ENCODE data around the gene NOXO1. TPM values are rescaled to one million over a fixed set of nuclear protein-coding genes. Genes with fewer than 3 reads are reported as not detected.

NOXO1 gene
- total and polyA plus RNA-seq, 10 of the 15 experiments (the other 5 are each of a cell fraction or from before 2014, with no cell fraction given) = 0.09 to 0.76 (median 0.26) TPM; not detected in 4

GRCh38 chr16:1971796-1972489 lies 9.3 kb downstream of the NOXO1 start, which contains the start of gene TBL3 (continued):
- TF ChIP-seq ZBTB40 (IDR thresholded peaks at IDR 0.05; ENCODE audit: borderline replicate concordance) = peak; percentile 93
- TF ChIP-seq, protein P1, sequence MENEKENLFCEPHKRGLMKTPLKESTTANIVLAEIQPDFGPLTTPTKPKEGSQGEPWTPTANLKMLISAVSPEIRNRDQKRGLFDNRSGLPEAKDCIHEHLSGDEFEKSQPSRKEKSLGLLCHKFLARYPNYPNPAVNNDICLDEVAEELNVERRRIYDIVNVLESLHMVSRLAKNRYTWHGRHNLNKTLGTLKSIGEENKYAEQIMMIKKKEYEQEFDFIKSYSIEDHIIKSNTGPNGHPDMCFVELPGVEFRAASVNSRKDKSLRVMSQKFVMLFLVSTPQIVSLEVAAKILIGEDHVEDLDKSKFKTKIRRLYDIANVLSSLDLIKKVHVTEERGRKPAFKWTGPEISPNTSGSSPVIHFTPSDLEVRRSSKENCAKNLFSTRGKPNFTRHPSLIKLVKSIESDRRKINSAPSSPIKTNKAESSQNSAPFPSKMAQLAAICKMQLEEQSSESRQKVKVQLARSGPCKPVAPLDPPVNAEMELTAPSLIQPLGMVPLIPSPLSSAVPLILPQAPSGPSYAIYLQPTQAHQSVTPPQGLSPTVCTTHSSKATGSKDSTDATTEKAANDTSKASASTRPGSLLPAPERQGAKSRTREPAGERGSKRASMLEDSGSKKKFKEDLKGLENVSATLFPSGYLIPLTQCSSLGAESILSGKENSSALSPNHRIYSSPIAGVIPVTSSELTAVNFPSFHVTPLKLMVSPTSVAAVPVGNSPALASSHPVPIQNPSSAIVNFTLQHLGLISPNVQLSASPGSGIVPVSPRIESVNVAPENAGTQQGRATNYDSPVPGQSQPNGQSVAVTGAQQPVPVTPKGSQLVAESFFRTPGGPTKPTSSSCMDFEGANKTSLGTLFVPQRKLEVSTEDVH (IDR thresholded peaks at IDR 0.05; ENCODE audit: low read depth, partially characterized antibody) = peak; percentile 85
- TF ChIP-seq HDAC6 (IDR thresholded peaks at IDR 0.05; ENCODE audit: unreplicated experiment) = no peak
- TF ChIP-seq GABPA (IDR thresholded peaks at IDR 0.05; ENCODE audit: low read depth) = peak; percentile 95
- peak; percentile 87 for TF ChIP-seq TAF1 (IDR thresholded peaks at IDR 0.05; ENCODE audit: borderline replicate concordance, low read depth, low read length)
- peak in 1 of 2 experiments; percentile 79; a peak in 1 of 4 replicates for TF ChIP-seq ETV6 (conservative IDR thresholded peaks at IDR 0.05 in 1 of 2, IDR thresholded peaks at IDR 0.05 in 1 of 2; ENCODE audit: borderline replicate concordance in 1 of 2, low read depth in 1 of 2)
- no peak for TF ChIP-seq JUNB (IDR thresholded peaks at IDR 0.05)
- no peak for TF ChIP-seq HDGF (IDR thresholded peaks at IDR 0.05)
- no peak; the same call in 1 of the 2 replicates for TF ChIP-seq NRF1 (conservative IDR thresholded peaks at IDR 0.05; ENCODE audit: low read depth, low read length)
- TF ChIP-seq, protein P2, sequence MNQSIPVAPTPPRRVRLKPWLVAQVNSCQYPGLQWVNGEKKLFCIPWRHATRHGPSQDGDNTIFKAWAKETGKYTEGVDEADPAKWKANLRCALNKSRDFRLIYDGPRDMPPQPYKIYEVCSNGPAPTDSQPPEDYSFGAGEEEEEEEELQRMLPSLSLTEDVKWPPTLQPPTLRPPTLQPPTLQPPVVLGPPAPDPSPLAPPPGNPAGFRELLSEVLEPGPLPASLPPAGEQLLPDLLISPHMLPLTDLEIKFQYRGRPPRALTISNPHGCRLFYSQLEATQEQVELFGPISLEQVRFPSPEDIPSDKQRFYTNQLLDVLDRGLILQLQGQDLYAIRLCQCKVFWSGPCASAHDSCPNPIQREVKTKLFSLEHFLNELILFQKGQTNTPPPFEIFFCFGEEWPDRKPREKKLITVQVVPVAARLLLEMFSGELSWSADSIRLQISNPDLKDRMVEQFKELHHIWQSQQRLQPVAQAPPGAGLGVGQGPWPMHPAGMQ (IDR thresholded peaks at IDR 0.05; ENCODE audit: borderline replicate concordance) = no peak
- TF ChIP-seq E2F4 (IDR thresholded peaks at IDR 0.05; ENCODE audit: low read depth, low read length) = no peak
- TF ChIP-seq ATF7 (IDR thresholded peaks at IDR 0.05; ENCODE audit: low read depth) = peak; percentile 32
- TF ChIP-seq ZNF207 (IDR thresholded peaks at IDR 0.05; ENCODE audit: borderline replicate concordance) = peak; percentile 98
- TF ChIP-seq, protein P3, sequence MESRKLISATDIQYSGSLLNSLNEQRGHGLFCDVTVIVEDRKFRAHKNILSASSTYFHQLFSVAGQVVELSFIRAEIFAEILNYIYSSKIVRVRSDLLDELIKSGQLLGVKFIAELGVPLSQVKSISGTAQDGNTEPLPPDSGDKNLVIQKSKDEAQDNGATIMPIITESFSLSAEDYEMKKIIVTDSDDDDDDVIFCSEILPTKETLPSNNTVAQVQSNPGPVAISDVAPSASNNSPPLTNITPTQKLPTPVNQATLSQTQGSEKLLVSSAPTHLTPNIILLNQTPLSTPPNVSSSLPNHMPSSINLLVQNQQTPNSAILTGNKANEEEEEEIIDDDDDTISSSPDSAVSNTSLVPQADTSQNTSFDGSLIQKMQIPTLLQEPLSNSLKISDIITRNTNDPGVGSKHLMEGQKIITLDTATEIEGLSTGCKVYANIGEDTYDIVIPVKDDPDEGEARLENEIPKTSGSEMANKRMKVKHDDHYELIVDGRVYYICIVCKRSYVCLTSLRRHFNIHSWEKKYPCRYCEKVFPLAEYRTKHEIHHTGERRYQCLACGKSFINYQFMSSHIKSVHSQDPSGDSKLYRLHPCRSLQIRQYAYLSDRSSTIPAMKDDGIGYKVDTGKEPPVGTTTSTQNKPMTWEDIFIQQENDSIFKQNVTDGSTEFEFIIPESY (IDR thresholded peaks at IDR 0.05) = no peak
- TF ChIP-seq GATAD2B (conservative IDR thresholded peaks at IDR 0.05; ENCODE audit: low read depth) = peak; percentile 61; the same call in 1 of the 2 replicates
- TF ChIP-seq DPF2 (IDR thresholded peaks at IDR 0.05) = peak; percentile 65; the same call in 1 of the 2 replicates
- no peak for TF ChIP-seq ZNF622 (IDR thresholded peaks at IDR 0.05)
- no peak for TF ChIP-seq NFYB (IDR thresholded peaks at IDR 0.05; ENCODE audit: insufficient read depth, low read depth, low read length)

Measured in GM12878 (cell line).